Occipital lobe (tissue), 2 donors: Measurements from ENCODE around the gene AKTIP. TPM values are rescaled to one million over a fixed set of nuclear protein-coding genes. Genes with fewer than 3 reads are reported as not detected.
"Not testable (repeated sequence)": the region's sequence is repeated elsewhere in the genome, so short reads cannot be mapped to it uniquely, and the experiment has no call there.

ENCODE experiments used
- DNase-seq: peaks from one replicate; lab custom pipeline; 2025; lab: John Stamatoyannopoulos, UW
- total RNA-seq: library from RNA; depleted of rRNA; stranded (reverse); fragments of >200 nt; gene quantifications from one replicate; pipeline ENCODE4 v1.2.3, GENCODE V29; 2014

Gene AKTIP
- total RNA-seq, 1 donor from 2014 or later: 67.2 TPM

GRCh38 chr16:53515811-53516210, 12.8 kb upstream of the AKTIP start:
- no peak for DNase-seq

- DNase-seq: no peak
These were observed 12.2 kb upstream of the AKTIP start for GRCh38 chr16:53515259-53515658.

- DNase-seq: not testable (repeated sequence)
These were observed 9.8 kb upstream of the AKTIP start for GRCh38 chr16:53512795-53513194.

- DNase-seq: no peak
These were observed 8.6 kb upstream of the AKTIP start for GRCh38 chr16:53511403-53512280.

GRCh38 chr16:53511084-53511402, 8.0 kb upstream of the AKTIP start:
- DNase-seq: no peak

DNA sequence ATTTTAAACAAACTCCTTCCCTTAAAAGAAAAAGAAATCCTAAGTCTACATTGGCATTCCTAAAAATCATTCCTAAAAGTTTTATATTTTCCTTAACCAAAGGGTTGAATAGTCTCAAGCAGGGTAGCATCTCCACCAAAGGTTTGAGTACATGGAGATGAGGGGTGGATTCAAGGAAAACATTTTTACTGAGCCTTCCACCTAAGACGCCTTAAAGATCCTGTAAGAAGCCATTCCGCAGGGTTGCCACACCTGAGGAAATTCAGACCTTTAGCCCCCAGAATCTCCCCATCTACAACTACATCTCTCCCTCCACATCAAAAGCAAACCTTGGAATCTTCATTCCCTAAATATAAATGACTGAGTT, 7.7 kb upstream of the AKTIP start:
- DNase-seq: no peak

- DNase-seq: peak; percentile 8
These were observed 7.1 kb upstream of the AKTIP start for GRCh38 chr16:53509906-53510703.

GRCh38 chr16:53507464-53508179, 4.6 kb upstream of the AKTIP start:
- DNase-seq: no peak

DNA sequence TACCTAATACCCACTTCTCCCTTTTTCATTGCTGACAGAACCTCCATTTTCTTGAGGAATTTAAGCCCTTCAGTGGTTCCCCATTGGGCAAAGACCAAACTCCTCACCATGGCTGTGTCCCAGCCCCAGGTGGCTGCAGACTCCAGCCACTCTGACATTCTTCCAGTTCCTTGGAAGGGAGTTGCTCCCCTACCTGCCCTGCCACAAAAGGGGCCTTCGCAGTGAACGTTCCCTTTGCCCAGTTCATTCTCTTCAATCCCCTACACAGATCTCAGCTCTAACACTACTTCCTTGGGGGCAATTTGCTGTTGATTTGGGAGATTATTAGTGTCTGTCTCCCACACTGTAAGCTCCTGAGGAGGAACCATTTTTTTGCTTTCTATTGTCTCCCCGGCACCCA, 3.2 kb upstream of the AKTIP start:
- DNase-seq: no peak

DNA sequence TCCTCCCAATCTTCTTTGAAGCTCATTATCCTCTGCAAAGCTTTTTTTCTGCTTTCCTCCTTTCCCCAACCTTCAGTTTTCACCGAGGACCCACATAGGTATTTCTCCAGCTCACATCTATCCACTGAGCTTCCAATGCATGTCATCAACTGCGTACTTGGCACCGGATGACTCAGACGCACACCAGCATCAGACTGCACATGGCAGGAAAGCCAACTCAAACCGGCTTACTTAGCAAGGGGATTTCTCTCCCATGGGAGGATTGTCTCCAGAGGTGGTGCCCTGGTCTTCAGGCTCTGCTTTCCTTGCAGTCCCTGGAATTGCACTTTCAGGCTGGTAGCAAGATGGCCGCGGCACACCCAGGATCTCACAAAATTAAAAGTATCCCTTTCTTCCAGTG, 1.7 kb upstream of the AKTIP start:
- no peak for DNase-seq

GRCh38 chr16:53503991-53504663, 1.1 kb upstream of the AKTIP start:
- peak; percentile 21 for DNase-seq

DNA sequence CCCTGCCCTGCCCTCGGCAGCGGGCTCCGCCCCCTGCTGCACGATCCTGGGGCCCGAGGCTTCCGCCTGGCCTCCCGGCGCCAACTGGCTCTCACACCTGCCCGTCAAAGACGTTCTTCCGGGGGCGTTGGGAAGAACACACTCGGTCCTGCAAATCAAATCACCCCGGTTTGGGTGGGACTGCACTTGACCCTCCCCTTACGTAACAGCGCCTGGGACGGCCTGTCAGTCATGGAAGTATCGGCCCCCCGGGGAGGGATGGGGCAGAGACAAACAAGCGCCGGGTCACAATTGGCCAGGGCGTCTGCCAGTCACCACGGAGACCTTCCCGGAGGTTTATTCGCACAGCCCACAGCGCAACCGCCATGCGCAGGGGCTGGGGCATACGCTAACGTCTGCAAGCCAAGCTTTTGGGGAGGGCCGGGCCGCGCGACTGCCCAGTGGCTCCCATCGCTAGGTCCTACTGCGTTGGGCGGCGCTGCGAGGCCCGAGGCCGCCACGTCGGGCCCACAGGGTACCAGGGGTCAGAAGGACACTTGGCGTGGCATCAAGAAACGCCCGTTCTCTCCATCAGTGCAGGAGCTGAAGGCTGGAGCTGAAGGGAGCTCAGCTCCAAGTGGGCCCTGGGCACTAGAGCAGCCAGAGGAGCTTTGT, 388 bp upstream of the AKTIP start:
- peak; percentile 100 for DNase-seq

- no peak for DNase-seq
These were observed 1.7 kb downstream of the AKTIP start for GRCh38 chr16:53501216-53501859.

DNA sequence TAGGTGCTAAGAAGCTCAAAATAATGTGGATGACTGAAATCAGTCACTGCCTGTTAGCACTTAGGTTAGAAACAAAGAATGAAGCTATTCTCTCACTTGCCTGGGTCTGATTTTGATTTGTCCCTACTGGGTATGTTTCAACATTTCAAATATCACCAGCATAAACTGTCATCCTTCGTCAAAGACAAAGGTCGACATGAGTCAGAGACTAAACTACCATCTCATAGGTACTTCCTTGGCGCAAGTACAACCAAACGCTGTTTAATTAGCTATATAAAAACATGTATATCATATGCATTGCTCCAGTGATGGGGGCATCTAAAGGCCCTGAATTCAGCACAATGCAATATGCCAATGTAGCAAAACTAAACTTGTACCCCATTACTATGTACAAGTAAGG, 4.0 kb downstream of the AKTIP start:
- DNase-seq: no peak

GRCh38 chr16:53495325-53495724, 7.7 kb downstream of the AKTIP start:
- DNase-seq: no peak

DNA sequence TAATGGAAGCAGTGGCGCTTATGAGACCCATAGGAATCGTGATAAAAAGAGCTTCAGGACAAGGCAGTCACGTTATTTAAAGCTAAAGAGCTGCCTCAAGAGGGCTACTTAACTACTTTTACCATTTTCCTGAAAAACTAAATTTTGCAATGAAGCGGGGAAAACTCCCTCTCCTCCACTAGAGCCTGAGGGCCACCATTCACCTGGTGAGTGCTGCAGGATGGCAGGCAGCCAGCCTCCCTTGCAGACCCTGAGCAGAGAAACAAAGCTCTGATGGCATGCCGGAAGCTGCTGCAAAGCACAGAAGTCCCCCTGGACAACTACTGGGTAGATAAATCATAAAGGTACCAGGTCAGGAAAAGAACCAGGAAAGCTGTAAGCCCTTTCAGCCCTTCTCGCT, 8.4 kb downstream of the AKTIP start:
- no peak for DNase-seq

- no peak for DNase-seq
These were observed 10.5 kb downstream of the AKTIP start for GRCh38 chr16:53492503-53492902.

GRCh38 chr16:53489755-53490154, 13.3 kb downstream of the AKTIP start:
- no peak for DNase-seq

- no peak for DNase-seq
These were observed 16.8 kb downstream of the AKTIP start for GRCh38 chr16:53486230-53486629.

- no peak for DNase-seq
These were observed 18.5 kb downstream of the AKTIP start for GRCh38 chr16:53484542-53484941.

- no peak for DNase-seq
These were observed 20.9 kb downstream of the AKTIP start for GRCh38 chr16:53482123-53482522.
